ENCODE data around the gene SECISBP2L.
"Not testable (repeated sequence)": the region's sequence is repeated elsewhere in the genome, so short reads cannot be mapped to it uniquely, and the experiment has no call there.

SECISBP2L gene

GRCh38 chr15:48976444-48977088 is 69.7 kb downstream of the SECISBP2L start:
- H3K36me3 ChIP-seq (ENCODE audit: control insufficient read depth, insufficient read depth, low read length) = no peaks in the 10 kb centered on the region
- TF ChIP-seq, protein P1, sequence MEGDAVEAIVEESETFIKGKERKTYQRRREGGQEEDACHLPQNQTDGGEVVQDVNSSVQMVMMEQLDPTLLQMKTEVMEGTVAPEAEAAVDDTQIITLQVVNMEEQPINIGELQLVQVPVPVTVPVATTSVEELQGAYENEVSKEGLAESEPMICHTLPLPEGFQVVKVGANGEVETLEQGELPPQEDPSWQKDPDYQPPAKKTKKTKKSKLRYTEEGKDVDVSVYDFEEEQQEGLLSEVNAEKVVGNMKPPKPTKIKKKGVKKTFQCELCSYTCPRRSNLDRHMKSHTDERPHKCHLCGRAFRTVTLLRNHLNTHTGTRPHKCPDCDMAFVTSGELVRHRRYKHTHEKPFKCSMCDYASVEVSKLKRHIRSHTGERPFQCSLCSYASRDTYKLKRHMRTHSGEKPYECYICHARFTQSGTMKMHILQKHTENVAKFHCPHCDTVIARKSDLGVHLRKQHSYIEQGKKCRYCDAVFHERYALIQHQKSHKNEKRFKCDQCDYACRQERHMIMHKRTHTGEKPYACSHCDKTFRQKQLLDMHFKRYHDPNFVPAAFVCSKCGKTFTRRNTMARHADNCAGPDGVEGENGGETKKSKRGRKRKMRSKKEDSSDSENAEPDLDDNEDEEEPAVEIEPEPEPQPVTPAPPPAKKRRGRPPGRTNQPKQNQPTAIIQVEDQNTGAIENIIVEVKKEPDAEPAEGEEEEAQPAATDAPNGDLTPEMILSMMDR (IDR thresholded peaks at IDR 0.05; ENCODE audit: insufficient read depth, low read length, poor library complexity, severe bottlenecking) = no peak
- no peak for DNase-seq (ENCODE audit: extremely low read depth, insufficient read length)
- no peak overlapping the region for H3K4me3 ChIP-seq (replicated peaks; ENCODE audit: low read depth, low read length)
- no peaks in the 10 kb centered on the region; the same call in none of the 2 replicates for H3K27me3 ChIP-seq (replicated peaks; ENCODE audit: control insufficient read depth, insufficient read depth, low read length)

GRCh38 chr15:48975472-48976419 is 70.5 kb downstream of the SECISBP2L start:
- TF ChIP-seq, protein P1 (IDR thresholded peaks at IDR 0.05; ENCODE audit: insufficient read depth, low read length, poor library complexity, severe bottlenecking) = peak; percentile 55
- Histone ChIP-seq H3K27me3 (replicated peaks; ENCODE audit: control insufficient read depth, insufficient read depth, low read length) (no peaks in the 10 kb centered on the region; the same call in none of the 2 replicates), H3K36me3 (ENCODE audit: control insufficient read depth, insufficient read depth, low read length) (no peaks in the 10 kb centered on the region), H3K4me3 (replicated peaks; ENCODE audit: low read depth, low read length) (peak overlapping the region; percentile 57)
- peak; percentile 83 for DNase-seq (ENCODE audit: extremely low read depth, insufficient read length)

DNA sequence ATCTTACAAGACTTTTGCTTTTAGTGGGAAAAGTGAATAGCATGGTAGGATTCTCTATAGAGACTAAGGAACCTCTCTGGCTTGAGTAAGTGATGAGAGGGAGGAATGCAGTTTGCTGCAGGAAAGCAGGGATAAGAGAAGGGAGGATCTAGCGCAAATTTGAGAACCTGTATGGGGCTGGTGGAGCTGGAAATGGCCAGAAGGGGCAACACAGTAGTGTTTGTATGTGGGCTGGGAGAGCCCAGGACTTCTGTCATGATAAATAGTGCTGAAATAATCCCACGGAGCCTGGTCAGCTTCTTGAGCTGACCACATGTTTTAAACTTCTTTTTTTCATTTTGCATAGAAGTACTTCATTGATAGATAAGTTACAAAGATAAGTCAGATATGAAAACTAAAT is 71.4 kb downstream of the SECISBP2L start:
- H3K27me3 ChIP-seq (replicated peaks; ENCODE audit: control insufficient read depth, insufficient read depth, low read length) = no peaks in the 10 kb centered on the region; the same call in 1 of the 2 replicates
- no peak for DNase-seq (ENCODE audit: extremely low read depth, insufficient read length)
- no peak overlapping the region for H3K4me3 ChIP-seq (replicated peaks; ENCODE audit: low read depth, low read length)
- H3K36me3 ChIP-seq (ENCODE audit: control insufficient read depth, insufficient read depth, low read length) = no peaks in the 10 kb centered on the region
- TF ChIP-seq, protein P1 (IDR thresholded peaks at IDR 0.05; ENCODE audit: insufficient read depth, low read length, poor library complexity, severe bottlenecking) = no peak

DNA sequence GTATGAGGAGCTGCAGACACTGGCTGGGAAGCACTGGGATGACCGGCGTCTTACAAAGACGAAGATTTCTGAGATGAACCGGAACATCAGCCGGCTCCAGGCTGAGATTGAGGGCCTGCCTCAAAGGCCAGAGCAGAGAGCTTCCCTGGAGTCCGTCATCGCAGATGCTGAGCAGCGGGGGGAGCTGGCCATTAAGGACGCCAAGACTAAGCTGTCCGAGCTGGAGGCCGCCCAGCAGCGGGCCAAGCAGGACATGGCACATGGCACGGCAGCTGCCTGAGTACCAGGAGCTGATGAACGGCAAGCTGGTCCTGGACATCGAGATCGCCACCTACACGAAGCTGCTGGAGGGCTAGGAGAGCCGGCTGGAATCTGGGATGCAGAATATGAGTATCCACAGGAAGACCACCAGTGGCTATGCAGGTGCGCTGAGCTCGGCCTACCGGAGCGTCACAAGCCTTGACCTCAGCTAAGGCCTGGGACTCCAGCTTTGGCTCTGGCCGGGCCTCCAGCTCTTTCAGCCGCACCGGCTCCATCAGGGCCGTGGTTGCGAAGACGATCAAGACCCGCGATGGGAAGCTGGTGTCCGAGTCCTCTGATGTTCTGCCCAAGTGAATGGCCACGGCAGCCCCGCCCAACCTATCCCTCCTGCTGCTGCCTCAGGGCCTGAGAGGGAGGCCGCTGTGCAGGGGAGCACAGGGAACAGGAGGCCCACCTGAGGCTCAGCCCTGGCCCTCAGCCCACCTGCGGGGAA is 73.3 kb downstream of the SECISBP2L start:
- DNase-seq (ENCODE audit: extremely low read depth, insufficient read length) = no peak
- TF ChIP-seq, protein P1 (IDR thresholded peaks at IDR 0.05; ENCODE audit: insufficient read depth, low read length, poor library complexity, severe bottlenecking) = no peak
- no peaks in the 10 kb centered on the region for H3K36me3 ChIP-seq (ENCODE audit: control insufficient read depth, insufficient read depth, low read length)
- no peak overlapping the region for H3K4me3 ChIP-seq (replicated peaks; ENCODE audit: low read depth, low read length)
- no peaks in the 10 kb centered on the region for H3K27me3 ChIP-seq (replicated peaks; ENCODE audit: control insufficient read depth, insufficient read depth, low read length)

- not testable (repeated sequence) for DNase-seq (ENCODE audit: extremely low read depth, insufficient read length); H3K4me3 ChIP-seq (replicated peaks; ENCODE audit: low read depth, low read length); H3K27me3 ChIP-seq (replicated peaks; ENCODE audit: control insufficient read depth, insufficient read depth, low read length); H3K36me3 ChIP-seq (ENCODE audit: control insufficient read depth, insufficient read depth, low read length)
Observed at GRCh38 chr15:48970926-48971325, 75.3 kb downstream of the SECISBP2L start.

Data from GM06990 (cell line).